Heart right ventricle (tissue), 16 donors: Measurements from ENCODE around the gene CIAPIN1. TPM values are rescaled to one million over a fixed set of nuclear protein-coding genes. Genes with fewer than 3 reads are reported as not detected.
A peak's percentile ranks its signal among the peaks of the same experiment; 100 is the strongest.

Experiments used
- ATAC-seq, 8 donors: fragments of 200-7000 bp; cut with Tn5 transposase; one replicate each; pipeline ENCODE4 v1.9.1; 2020; ENCODE audit warnings: mild to moderate bottlenecking in 8 of 8, moderate library complexity in 8 of 8, moderate number of reproducible peaks in 1 of 8
- DNase-seq, 2 donors: peaks; one replicate each; pipeline ENCODE4 v3.0.0-alpha.2; 2020
- H3K27ac ChIP-seq, 10 donors: fragments of 200-600 bp; sonication (generic) in 2 of 10; one replicate each; pipeline versions ENCODE4 v1.5.0 to v1.8.0; 2020 to 2022; ENCODE audit warnings: mild to moderate bottlenecking in 3 of 10
- H3K27me3 ChIP-seq, 7 donors: fragments of 200-600 bp; one replicate each; pipeline ENCODE4 v1.8.0; 2021 to 2022; ENCODE audit warnings: mild to moderate bottlenecking in 2 of 7
- H3K36me3 ChIP-seq, 9 donors: fragments of 200-600 bp; sonication (generic) in 1 of 9; one replicate each; pipeline versions ENCODE4 v1.5.0 to v1.8.0; 2020 to 2022; ENCODE audit warnings: mild to moderate bottlenecking in 2 of 9
- H3K4me1 ChIP-seq, 9 donors: fragments of 200-600 bp; sonication (generic) in 1 of 9; one replicate each; pipeline versions ENCODE4 v1.5.0 to v1.8.0; 2020 to 2022; ENCODE audit warnings: mild to moderate bottlenecking in 4 of 9
- H3K4me3 ChIP-seq, 10 donors: fragments of 200-600 bp; sonication (generic) in 2 of 10; one replicate each; pipeline versions ENCODE4 v1.5.0 to v1.8.0; 2020 to 2022; ENCODE audit warnings: mild to moderate bottlenecking in 7 of 10, moderate library complexity in 2 of 10
- H3K9me3 ChIP-seq, 11 donors: fragments of 200-600 bp in 10 of 11; sonication (generic) in 2 of 11; one replicate each; pipeline versions ENCODE4 v1.5.0 to v1.8.0; 2013 to 2022; ENCODE audit warnings: mild to moderate bottlenecking in 2 of 11, control low read depth in 1 of 11, moderate library complexity in 1 of 11
- WGBS, 2 donors: extraction: QIAGEN DNeasy Blood & Tissue Kit; methylation state at CpG; one replicate each; pipeline ENCODE4 v1.1.7; 2013; ENCODE audit warnings: inconsistent platforms in 1 of 2; 5-methylcytosine and 5-hydroxymethylcytosine counted together
- intact Hi-C, 10 donors: fragments of 100-400 bp; cut with DNase I; formaldehyde crosslinking; loops; one replicate each; pipeline versions ENCODE4 v1.11.1 to v1.14.2; 2022
- polyA plus RNA-seq, 2 donors: library from polyadenylated mRNA; stranded (reverse); fragments of 200-250 nt; gene quantifications; one replicate each; pipeline ENCODE4 v1.2.3, GENCODE V29; 2013
- total RNA-seq, 10 donors: library from RNA; stranded (reverse); fragmentation: NEBNext Ultra II Directional in 3 of 10; extraction: Animal tissue kit (Norgen Biotek cat#: 25700) in 3 of 10; gene quantifications; one replicate each; pipeline versions ENCODE4 v1.2.1 to v1.2.4, GENCODE V29; 2021 to 2023
- TF ChIP-seq, protein P1 (sequence below), 9 donors: fragments of 200-600 bp; sonication (generic) in 2 of 9; IDR thresholded peaks; one replicate each; pipeline versions ENCODE4 v1.5.0 to v1.8.0; 2021 to 2022; ENCODE audit warnings: antibody characterized with exemption in 9 of 9, mild to moderate bottlenecking in 5 of 9, moderate library complexity in 1 of 9
- donor health status: Arrhythmogenic right ventricular cardiomyopathy.
- donor health status: ischemic (EF 13 %, LVEDD 7.1; RV severe dilation, severe dysfunction).
- donor health status: healthy with polysubstance abuse.
- donor health status: DM: no; HTN: yes; CAD: no.
- donor health status: DM: no; HTN: no; CAD: no.
- donor health status: ischemic (EF 25% LVEDD 6.9; RV normal size, moderate dysfunction).
- donor health status: ischemic (EF 25% LVEDD 5.7; RV mildly dilated, moderate dysfunction).
- donor health status: healthy.
- donor health status: DM: yes; HTN: yes; CAD: no.
- donor health status: Ischemic cardiomyopathy.
- donor health status: ischemic (EF 35%, LVEDD 5.7; RV mildly dilated, moderate dysfunction).
- donor health status: nonischemic (EF 11% LVEDD 7.7; RV severe dilation, severe dysfunction).
- donor health status: DM: yes; HTN: yes; CAD: no.
- donor health status: PGD.
- donor health status: ischemic (EF 29% LVEDD 5.4; RV normal size, mild dysfunction).
- donor health status: nonischemic (EF 23%, LVEDD 6.1; RV moderate dilation, normal function).

CIAPIN1 gene
- total and polyA plus RNA-seq, 12 donors = 20.1 to 75.1 (median 61.0) TPM

DNA sequence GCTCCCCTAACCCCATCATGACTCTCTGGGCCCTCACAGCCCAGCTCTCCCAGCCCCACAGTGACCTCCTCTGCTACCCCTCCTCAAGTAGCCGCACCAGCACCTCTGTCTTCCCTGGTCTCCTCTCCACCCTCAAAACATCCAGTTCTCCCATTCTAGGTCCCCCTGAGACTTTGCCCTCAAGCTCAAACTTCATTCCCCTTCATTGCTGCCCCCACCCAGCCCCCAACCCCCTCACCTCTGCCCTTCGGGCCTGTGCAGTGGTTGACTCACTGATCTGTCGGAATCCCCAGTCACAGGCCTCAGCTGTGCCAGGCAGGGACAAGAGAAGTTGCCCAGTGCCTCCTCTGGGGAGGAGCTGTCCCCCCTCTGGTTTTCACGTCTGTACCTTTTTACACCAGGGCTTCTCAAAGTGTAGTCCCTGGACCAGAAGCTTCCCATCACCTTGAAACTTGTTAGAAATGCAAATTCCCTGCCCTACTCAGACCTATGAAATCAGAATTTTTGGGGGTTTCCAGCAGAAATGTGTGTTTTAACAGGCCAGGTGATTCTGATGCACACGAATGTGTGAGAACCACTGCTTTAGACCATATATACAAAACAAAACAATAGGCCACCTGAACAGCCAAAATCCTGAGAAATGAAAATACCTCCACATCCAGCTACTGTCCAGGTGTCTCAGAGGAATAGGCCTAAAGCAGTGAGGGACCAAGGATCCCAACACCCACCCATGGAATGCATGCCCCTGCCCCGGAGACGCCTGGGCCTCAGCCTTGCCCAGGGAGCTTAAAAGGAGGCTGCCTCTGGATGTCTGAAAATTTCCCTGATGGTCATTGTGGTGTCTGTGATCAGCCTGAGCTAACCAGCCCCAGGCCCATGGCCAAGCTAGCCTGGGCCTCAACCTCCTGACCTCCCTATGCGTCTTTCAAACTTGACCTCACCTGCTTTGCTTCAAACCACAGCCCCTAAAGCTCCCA lies 40.0 kb upstream of the CIAPIN1 start:
- 86 to 88% methylated on average over 8 of the region's 8 CpGs for WGBS, 2 donors
- Histone ChIP-seq H3K27me3 (peaks cover 0 to 7% (median 0%) of the 10 kb centered on the region in 7 donors), H3K4me3 (peak overlapping the region in 9 of 10 donors; percentile 58 to 90 (median 84)), H3K36me3 (no peaks in the 10 kb centered on the region), H3K9me3 (no peaks in the 10 kb centered on the region), H3K4me1 (peaks cover 5 to 26% (median 21%) of the 10 kb centered on the region in 9 donors), H3K27ac (peak overlapping the region in 8 of 10 donors; percentile 27 to 77 (median 50))
- no peak for DNase-seq
- intact Hi-C loops = loop anchor here in 1 of 10 donors (5.0 kb wide), 1 partner anchor 45 kb away; no protein-coding TSS in a partner anchor
- no peak for ATAC-seq
- TF ChIP-seq, protein P1, sequence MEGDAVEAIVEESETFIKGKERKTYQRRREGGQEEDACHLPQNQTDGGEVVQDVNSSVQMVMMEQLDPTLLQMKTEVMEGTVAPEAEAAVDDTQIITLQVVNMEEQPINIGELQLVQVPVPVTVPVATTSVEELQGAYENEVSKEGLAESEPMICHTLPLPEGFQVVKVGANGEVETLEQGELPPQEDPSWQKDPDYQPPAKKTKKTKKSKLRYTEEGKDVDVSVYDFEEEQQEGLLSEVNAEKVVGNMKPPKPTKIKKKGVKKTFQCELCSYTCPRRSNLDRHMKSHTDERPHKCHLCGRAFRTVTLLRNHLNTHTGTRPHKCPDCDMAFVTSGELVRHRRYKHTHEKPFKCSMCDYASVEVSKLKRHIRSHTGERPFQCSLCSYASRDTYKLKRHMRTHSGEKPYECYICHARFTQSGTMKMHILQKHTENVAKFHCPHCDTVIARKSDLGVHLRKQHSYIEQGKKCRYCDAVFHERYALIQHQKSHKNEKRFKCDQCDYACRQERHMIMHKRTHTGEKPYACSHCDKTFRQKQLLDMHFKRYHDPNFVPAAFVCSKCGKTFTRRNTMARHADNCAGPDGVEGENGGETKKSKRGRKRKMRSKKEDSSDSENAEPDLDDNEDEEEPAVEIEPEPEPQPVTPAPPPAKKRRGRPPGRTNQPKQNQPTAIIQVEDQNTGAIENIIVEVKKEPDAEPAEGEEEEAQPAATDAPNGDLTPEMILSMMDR (IDR thresholded peaks at IDR 0.05) = no peak

DNA sequence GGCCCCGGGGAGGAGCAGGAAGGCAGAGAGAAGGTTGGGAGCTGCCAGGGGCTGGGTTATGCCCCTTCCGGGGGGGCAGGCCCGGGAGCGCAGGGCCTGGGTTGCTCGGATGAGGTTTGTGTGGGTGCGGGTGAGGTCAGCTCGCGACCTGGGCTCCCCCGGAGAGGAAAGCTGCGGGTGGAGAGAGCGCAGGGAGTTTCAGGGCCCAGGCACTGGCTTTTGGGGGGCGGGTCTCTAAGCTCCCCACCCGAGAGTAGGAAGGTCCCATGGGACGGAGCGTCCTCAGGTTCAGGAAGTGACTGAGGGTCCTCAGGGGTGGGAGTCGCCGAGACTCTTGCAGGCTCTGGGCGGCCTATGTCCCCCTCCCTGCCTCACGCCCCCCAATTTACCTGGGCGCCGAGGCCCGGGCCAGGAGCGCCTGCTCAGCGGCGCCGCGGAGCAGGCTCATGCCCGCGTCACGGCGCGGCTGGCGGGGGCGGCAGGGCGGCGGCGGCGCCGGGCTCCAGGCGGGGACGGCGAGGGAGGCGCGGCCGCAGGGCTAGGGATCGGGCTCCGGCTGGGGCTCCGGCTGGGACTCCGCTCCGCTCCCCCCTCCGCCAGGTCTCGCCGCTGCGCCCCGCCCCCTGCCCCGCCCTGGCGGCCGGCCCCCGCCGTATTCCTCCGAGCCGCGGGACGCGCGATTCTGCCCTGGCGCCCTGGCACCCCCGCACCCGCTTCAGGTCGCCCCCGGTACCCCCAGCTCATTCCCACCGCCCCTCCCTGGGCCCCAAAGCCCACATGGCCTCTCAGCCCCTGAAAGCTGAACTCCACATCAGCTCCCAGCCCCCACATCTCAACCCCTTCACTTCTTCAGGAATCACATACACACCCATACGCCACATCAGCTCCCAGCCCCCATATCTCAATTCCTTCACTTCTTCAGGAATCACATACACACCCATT lies 39.0 kb upstream of the CIAPIN1 start, which contains the start of gene DOK4:
TSS of gene DOK4 (minus strand) at position 578 of the 942 bp plus-strand sequence. CDS start 6,986 bp downstream, outside the sequence.
- TF ChIP-seq, protein P1 (IDR thresholded peaks at IDR 0.05) = no peak
- peak within 1 kb of the TSS; percentile 58 to 90 (median 82) for H3K4me3 ChIP-seq
- intact Hi-C loops = loop anchor here in 1 of 10 donors (5.0 kb wide), 1 partner anchor 46 kb away; no protein-coding TSS in a partner anchor
- H3K36me3 ChIP-seq = no peaks in the 10 kb centered on the region
- 1 to 2% methylated on average over 27 to 72 of the region's 73 CpGs for WGBS, 2 donors
- no peaks in the 10 kb centered on the region for H3K9me3 ChIP-seq
- DNase-seq = peak; percentile 80 to 87
- peaks cover 5 to 26% (median 21%) of the 10 kb centered on the region in 9 donors for H3K4me1 ChIP-seq
- H3K27ac ChIP-seq = peak within 1 kb of the TSS in 9 of 10 donors; percentile 40 to 84 (median 77)
- peak; percentile 89 to 97 (median 94) for ATAC-seq
- peaks cover 0 to 7% (median 0%) of the 10 kb centered on the region in 7 donors for H3K27me3 ChIP-seq

DNA sequence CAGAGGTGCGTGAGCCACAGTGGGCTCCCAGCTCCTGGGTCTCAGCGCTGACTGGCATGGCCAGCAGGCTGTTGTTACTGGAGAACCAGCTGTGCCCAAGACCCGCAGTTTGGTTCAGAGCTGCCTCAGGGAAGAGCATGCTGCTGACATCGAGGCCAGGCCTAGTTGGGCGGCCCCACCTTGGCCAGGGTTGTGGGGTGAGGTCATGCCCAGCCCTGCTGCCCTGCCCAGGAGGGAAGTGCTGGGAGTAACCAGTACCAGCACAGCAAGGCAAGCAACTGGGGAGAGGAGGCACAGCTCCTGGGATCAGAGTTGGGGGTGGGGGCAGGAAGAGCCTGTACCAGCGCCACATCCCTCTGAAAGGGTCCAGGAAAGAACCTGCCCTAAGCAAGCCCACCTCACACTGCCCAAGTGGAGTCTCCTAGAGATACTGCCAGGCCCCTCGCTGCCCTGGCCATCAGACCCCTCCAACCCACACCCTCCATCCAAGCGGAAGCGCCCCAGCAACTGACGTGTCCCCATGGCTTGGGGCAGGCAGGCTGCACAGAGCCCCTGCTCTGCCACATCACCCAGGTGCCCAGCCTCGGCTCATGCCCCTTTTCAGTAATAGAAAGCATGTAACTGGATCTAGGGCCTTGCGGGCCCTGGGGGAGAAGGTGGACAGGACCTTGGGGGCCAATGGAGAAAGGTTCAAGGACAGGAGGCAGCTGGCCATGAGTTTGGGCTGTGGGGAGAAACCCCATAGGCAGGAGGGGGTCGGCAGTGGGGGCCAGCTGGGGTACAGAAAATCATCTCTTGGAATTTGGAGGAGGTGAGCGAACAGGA lies 38.1 kb upstream of the CIAPIN1 start:
- intact Hi-C loops = loop anchor here in 1 of 10 donors (5.0 kb wide), 1 partner anchor 47 kb away; no protein-coding TSS in a partner anchor
- peaks cover 0 to 7% (median 0%) of the 10 kb centered on the region in 7 donors for H3K27me3 ChIP-seq
- WGBS, 2 donors = 72 to 76% methylated on average over 14 of the region's 14 CpGs
- H3K27ac ChIP-seq = peak overlapping the region in 9 of 10 donors; percentile 40 to 84 (median 77)
- ATAC-seq (peak in 3 of 8 donors; percentile 5 to 13 (median 9)), DNase-seq (no peak)
- TF ChIP-seq, protein P1 (IDR thresholded peaks at IDR 0.05) = no peak
- no peaks in the 10 kb centered on the region for H3K9me3 ChIP-seq
- peaks cover 9 to 34% (median 25%) of the 10 kb centered on the region in 9 donors for H3K4me1 ChIP-seq
- H3K36me3 ChIP-seq = no peaks in the 10 kb centered on the region
- peak overlapping the region; percentile 58 to 90 (median 82) for H3K4me3 ChIP-seq
